SU-DHL-6 (cell line): Measurements from ENCODE around the gene NAMPT.

Experiments used
- H2AFZ ChIP-seq: fragments of 200-600 bp; sonication (generic); 2 replicates; pipeline ENCODE4 v1.6.1; 2014; ENCODE audit warnings: low read depth, mild to moderate bottlenecking, moderate library complexity, mixed read lengths, antibody characterized with exemption, low read length; ENCODE audit not compliant: severe bottlenecking
- H3F3A ChIP-seq: fragments of 200-600 bp; shearing (Covaris generic); 2 replicates; pipeline ENCODE4 v1.6.0; 2016; ENCODE audit warnings: antibody characterized with exemption, mild to moderate bottlenecking; ENCODE audit not compliant: insufficient read depth
- H3K27ac ChIP-seq: fragments of 200-600 bp; sonication (generic); 2 replicates; pipeline ENCODE4 v1.5.1; 2016; ENCODE audit warnings: low read depth, mild to moderate bottlenecking, low read length, moderate library complexity, mixed read lengths
- H3K27me3 ChIP-seq: fragments of 200-600 bp; sonication (generic), shearing (Covaris generic); 2 replicates; pipeline ENCODE4 v1.6.0; 2014; ENCODE audit warnings: mild to moderate bottlenecking, low read length
- H3K36me3 ChIP-seq: fragments of 200-600 bp; sonication (generic); 2 replicates; pipeline ENCODE4 v1.6.1; 2014; ENCODE audit warnings: mild to moderate bottlenecking, low read length, mixed read lengths
- H3K4me2 ChIP-seq: fragments of 300-600, 200-600 bp; shearing (Covaris generic), sonication (generic); 2 replicates; pipeline ENCODE4 v1.6.0; 2014; ENCODE audit warnings: low read length, low read depth, mild to moderate bottlenecking; ENCODE audit not compliant: poor library complexity, severe bottlenecking
- H3K4me3 ChIP-seq: fragments of 200-600 bp; sonication (generic); 2 replicates; pipeline ENCODE4 v1.5.1; 2014; ENCODE audit warnings: antibody characterized with exemption, low read length, mild to moderate bottlenecking, mixed read lengths; ENCODE audit not compliant: insufficient read depth, poor library complexity, severe bottlenecking
- H3K79me2 ChIP-seq: fragments of 200-600 bp; sonication (generic); 2 replicates; pipeline ENCODE4 v1.6.1; 2014; ENCODE audit warnings: mild to moderate bottlenecking, low read length, moderate library complexity; ENCODE audit not compliant: insufficient read depth
- H3K9ac ChIP-seq: fragments of 200-600 bp; sonication (generic); 2 replicates; pipeline ENCODE4 v1.7.0; 2014; ENCODE audit warnings: mild to moderate bottlenecking, low read length
- H3K9me2 ChIP-seq: fragments of 200-600 bp; sonication (generic); replicated peaks from 2 replicates; pipeline ENCODE4 v1.6.1; 2014; ENCODE audit warnings: low read length; ENCODE audit not compliant: insufficient read depth
- H3K9me3 ChIP-seq: fragments of 200-600 bp; sonication (generic); 2 replicates; pipeline ENCODE4 v1.6.1; 2014; ENCODE audit warnings: low read length, mixed read lengths; ENCODE audit not compliant: insufficient read depth
- H4K20me1 ChIP-seq: fragments of 200-600 bp; sonication (generic); 2 replicates; pipeline ENCODE4 v1.6.1; 2014; ENCODE audit warnings: low read depth, mild to moderate bottlenecking, antibody characterized with exemption, low read length, moderate library complexity, mixed read lengths
- EZH2phosphoT487 ChIP-seq: fragments of 200-600 bp; sonication (generic), shearing (Covaris generic); conservative IDR thresholded peaks from 2 replicates; pipeline ENCODE4 v1.6.1; 2018; ENCODE audit warnings: mild to moderate bottlenecking, antibody characterized with exemption, low read length, moderate library complexity, mixed read lengths
- TF ChIP-seq, protein P1 (sequence below): fragments of 200-600 bp; sonication (generic); IDR thresholded peaks from one replicate; pipeline ENCODE4 v1.5.1; 2017; ENCODE audit warnings: antibody characterized with exemption, mild to moderate bottlenecking, low read length, moderate library complexity; ENCODE audit not compliant: insufficient read depth, poor library complexity, severe bottlenecking

Gene NAMPT

DNA sequence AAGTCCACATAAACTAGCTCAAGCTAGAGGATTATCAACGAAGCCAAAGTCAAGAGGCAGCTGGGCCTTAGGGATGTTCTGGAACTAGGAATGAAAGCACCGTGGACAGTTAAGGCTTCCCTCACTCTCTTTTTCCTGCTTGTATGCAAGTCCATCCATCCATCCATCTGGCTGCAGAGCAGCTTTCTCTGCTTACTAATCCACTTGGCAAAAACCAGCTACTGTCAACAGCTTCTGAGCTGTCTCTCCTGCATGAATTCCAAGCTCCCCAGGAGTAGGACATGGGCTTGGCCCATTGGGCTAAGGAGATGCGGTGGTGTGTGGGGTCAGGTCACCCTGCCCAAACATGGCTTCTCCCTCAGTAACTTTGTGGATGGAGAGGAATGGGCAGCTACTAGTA is 66.2 kb downstream of the NAMPT start:
- no peak overlapping the region for H3K27ac ChIP-seq
- no peak overlapping the region for H3K4me2 ChIP-seq

DNA sequence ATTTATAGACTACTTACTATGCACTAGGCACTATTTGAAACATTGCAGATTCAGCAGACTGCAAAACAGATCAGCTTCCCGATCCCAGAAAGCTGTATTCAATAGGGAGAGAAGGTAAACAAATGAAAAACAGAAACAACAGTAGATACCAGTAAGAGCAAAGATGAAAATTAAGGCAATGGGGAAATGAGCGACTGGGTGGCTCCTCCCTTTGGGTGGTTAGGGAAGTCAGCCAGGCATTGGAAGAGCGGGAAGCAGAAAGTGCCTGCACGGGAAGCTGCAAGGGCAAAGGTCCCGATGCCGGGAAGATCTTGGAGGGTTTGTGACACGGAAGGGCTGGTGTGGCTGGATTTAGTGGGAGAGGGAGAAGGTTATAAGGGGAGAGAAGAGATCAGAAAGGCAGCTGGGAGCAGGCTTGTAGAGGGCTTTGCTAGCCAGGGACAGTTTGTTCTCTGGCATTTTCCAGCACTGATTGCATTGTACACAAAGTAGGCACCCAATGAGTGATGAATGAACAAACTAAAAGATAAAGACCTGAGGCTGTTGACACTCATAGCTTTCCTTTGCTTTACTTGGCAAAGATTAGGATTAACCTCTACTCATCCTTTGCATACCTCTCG is 67.8 kb downstream of the NAMPT start:
- no peak overlapping the region for H3K9ac ChIP-seq

More for the DNA sequence above, 66.2 kb downstream of the NAMPT start:
- Histone ChIP-seq H3K27me3 (no peaks in the 10 kb centered on the region), H3K9me3 (no peaks in the 10 kb centered on the region), H3K79me2 (no peaks in the 10 kb centered on the region), H4K20me1 (no peaks in the 10 kb centered on the region), H3K4me3 (no peak overlapping the region), H3K9ac (no peak overlapping the region), H2AFZ (no peak overlapping the region), H3F3A (no peaks in the 10 kb centered on the region), H3K9me2 (no peaks in the 10 kb centered on the region), H3K36me3 (no peaks in the 10 kb centered on the region)
- no peak for TF ChIP-seq EZH2phosphoT487
- TF ChIP-seq, protein P1, sequence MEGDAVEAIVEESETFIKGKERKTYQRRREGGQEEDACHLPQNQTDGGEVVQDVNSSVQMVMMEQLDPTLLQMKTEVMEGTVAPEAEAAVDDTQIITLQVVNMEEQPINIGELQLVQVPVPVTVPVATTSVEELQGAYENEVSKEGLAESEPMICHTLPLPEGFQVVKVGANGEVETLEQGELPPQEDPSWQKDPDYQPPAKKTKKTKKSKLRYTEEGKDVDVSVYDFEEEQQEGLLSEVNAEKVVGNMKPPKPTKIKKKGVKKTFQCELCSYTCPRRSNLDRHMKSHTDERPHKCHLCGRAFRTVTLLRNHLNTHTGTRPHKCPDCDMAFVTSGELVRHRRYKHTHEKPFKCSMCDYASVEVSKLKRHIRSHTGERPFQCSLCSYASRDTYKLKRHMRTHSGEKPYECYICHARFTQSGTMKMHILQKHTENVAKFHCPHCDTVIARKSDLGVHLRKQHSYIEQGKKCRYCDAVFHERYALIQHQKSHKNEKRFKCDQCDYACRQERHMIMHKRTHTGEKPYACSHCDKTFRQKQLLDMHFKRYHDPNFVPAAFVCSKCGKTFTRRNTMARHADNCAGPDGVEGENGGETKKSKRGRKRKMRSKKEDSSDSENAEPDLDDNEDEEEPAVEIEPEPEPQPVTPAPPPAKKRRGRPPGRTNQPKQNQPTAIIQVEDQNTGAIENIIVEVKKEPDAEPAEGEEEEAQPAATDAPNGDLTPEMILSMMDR = no peak

DNA sequence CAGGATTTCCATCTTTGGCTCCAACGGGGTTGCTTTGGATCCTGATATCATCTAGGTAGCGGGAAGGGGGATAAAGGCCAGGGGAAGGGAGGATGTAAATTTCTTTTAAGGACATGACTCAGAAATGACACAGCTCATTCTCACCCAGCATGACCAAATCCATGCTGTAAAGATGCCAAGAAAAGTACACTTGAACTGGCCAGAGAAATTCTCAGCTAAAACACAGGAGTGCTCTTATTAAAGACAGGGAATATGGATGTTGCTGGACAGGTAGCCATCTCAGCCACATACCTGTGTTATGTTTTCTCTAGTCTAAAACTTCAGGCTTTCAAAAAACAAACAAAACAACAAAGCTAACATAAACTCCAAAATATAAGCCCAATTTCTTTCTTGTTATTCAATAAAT is 68.3 kb downstream of the NAMPT start:
- TF ChIP-seq EZH2phosphoT487 = no peak
- TF ChIP-seq, protein P1 = no peak
- Histone ChIP-seq H3K27ac (no peak overlapping the region), H3K27me3 (no peaks in the 10 kb centered on the region), H3K79me2 (no peaks in the 10 kb centered on the region), H3K9me2 (no peaks in the 10 kb centered on the region), H3K9ac (no peak overlapping the region), H3K4me2 (no peak overlapping the region), H3K36me3 (no peaks in the 10 kb centered on the region), H4K20me1 (no peaks in the 10 kb centered on the region), H3K4me3 (no peak overlapping the region), H2AFZ (no peak overlapping the region), H3F3A (no peaks in the 10 kb centered on the region), H3K9me3 (no peaks in the 10 kb centered on the region)

More for the DNA sequence above, 67.8 kb downstream of the NAMPT start:
- Histone ChIP-seq H3K27ac (no peak overlapping the region), H3K4me2 (no peak overlapping the region), H3K27me3 (no peaks in the 10 kb centered on the region), H3K79me2 (no peaks in the 10 kb centered on the region), H3K9me2 (no peaks in the 10 kb centered on the region), H3K36me3 (no peaks in the 10 kb centered on the region), H2AFZ (no peak overlapping the region), H3K4me3 (no peak overlapping the region), H3K9me3 (no peaks in the 10 kb centered on the region), H4K20me1 (no peaks in the 10 kb centered on the region), H3F3A (no peaks in the 10 kb centered on the region)
- TF ChIP-seq, protein P1 = no peak
- no peak for TF ChIP-seq EZH2phosphoT487
